GM23248 (cell line): ENCODE measurements around the gene NDE1. TPM values are rescaled to one million over a fixed set of nuclear protein-coding genes. Genes with fewer than 3 reads are reported as not detected.
A peak's percentile ranks its signal among the peaks of the same experiment; 100 is the strongest.
"Not testable (repeated sequence)": the region's sequence is repeated elsewhere in the genome, so short reads cannot be mapped to it uniquely, and the experiment has no call there.

Source experiments
- DNase-seq: peaks from one replicate; pipeline ENCODE4 v3.0.0-alpha.2; 2015
- H2AFZ ChIP-seq: fragments of 200-600 bp; sonication (generic); 2 replicates; pipeline ENCODE4 v1.6.1; 2016; ENCODE audit warnings: antibody characterized with exemption
- H3F3A ChIP-seq: fragments of 200-600 bp; sonication (generic); 2 replicates; pipeline ENCODE4 v1.6.1; 2016; ENCODE audit warnings: mild to moderate bottlenecking, antibody characterized with exemption, mixed run types; ENCODE audit not compliant: insufficient read depth
- H3K27ac ChIP-seq: fragments of 200-600 bp; sonication (generic); 2 replicates; pipeline ENCODE4 v1.5.1; 2016; ENCODE audit warnings: mild to moderate bottlenecking
- H3K27me3 ChIP-seq: fragments of 200-600 bp; sonication (generic); replicated peaks from 2 replicates; pipeline ENCODE4 v1.6.1; 2016; ENCODE audit warnings: mild to moderate bottlenecking; ENCODE audit not compliant: insufficient read depth
- H3K36me3 ChIP-seq: fragments of 200-600 bp; sonication (generic); 2 replicates; pipeline ENCODE4 v1.6.1; 2016; ENCODE audit warnings: low read depth, mild to moderate bottlenecking
- H3K4me1 ChIP-seq: fragments of 200-600 bp; sonication (generic); 2 replicates; pipeline ENCODE4 v1.6.1; 2016; ENCODE audit warnings: mild to moderate bottlenecking; ENCODE audit not compliant: insufficient read depth
- H3K4me2 ChIP-seq: fragments of 200-600 bp; sonication (generic); one replicate; pipeline ENCODE4 v1.6.1; 2016; ENCODE audit warnings: mild to moderate bottlenecking; ENCODE audit not compliant: unreplicated experiment
- H3K4me3 ChIP-seq: fragments of 200-600 bp; sonication (generic); 2 replicates; pipeline ENCODE4 v1.5.1; 2016; ENCODE audit warnings: mild to moderate bottlenecking
- H3K79me2 ChIP-seq: fragments of 200-600 bp; sonication (generic); 2 replicates; pipeline ENCODE4 v1.6.1; 2016; ENCODE audit warnings: mild to moderate bottlenecking; ENCODE audit not compliant: insufficient read depth
- H3K9ac ChIP-seq: fragments of 200-600 bp; sonication (generic); 2 replicates; pipeline ENCODE4 v1.6.1; 2016; ENCODE audit warnings: mild to moderate bottlenecking
- H3K9me2 ChIP-seq: fragments of 200-600 bp; sonication (generic); 2 replicates; pipeline ENCODE4 v1.6.1; 2016; ENCODE audit warnings: mixed run types, mild to moderate bottlenecking, moderate library complexity; ENCODE audit not compliant: insufficient read depth
- H3K9me3 ChIP-seq: fragments of 200-600 bp; sonication (generic); one replicate; pipeline ENCODE4 v1.6.1; 2017; ENCODE audit warnings: low read depth
- H4K20me1 ChIP-seq: fragments of 200-600 bp; sonication (generic); 2 replicates; pipeline ENCODE4 v1.6.0; 2016; ENCODE audit not compliant: insufficient read depth
- EZH2 ChIP-seq: fragments of 200-600 bp; sonication (generic); IDR thresholded peaks from 2 replicates; pipeline ENCODE4 v1.6.1; 2018; ENCODE audit warnings: antibody characterized with exemption, mild to moderate bottlenecking; ENCODE audit not compliant: insufficient read depth, poor library complexity, severe bottlenecking
- EZH2phosphoT487 ChIP-seq: fragments of 200-600 bp; sonication (generic); IDR thresholded peaks from 2 replicates; pipeline ENCODE4 v1.6.1; 2018; ENCODE audit warnings: antibody characterized with exemption, moderate library complexity, mild to moderate bottlenecking, low read depth; ENCODE audit not compliant: insufficient read depth
- WGBS, 2 experiments: methylation state at CpG; one replicate each; pipeline ENCODE4 v1.1.6; 2015 to 2017; ENCODE audit warnings: low lambda C conversion rate in 2 of 2, low coverage in 1 of 2; ENCODE audit errors: missing lambda C conversion rate in 2 of 2; 5-methylcytosine and 5-hydroxymethylcytosine counted together
- in situ Hi-C: fragments of 300-500 bp; cut with MboI; formaldehyde crosslinking; loops from 2 replicates; pipeline ENCODE4 v1.15.0; 2020
- polyA plus RNA-seq: library from polyadenylated mRNA; unstranded; fragments of >200 nt; fragmentation: Nextera tagmentation; extraction: Ambion mirVana; gene quantifications from 2 replicates; pipeline ENCODE4 v1.2.1, GENCODE V29; 2016
- total RNA-seq: library from RNA; depleted of rRNA; stranded (reverse); fragments of >200 nt; shearing (Covaris generic); gene quantifications from 2 replicates; pipeline ENCODE4 v1.2.3, GENCODE V29; 2014

Gene NDE1
- total and polyA plus RNA-seq, 2 experiments from 2014 or later = 31.2 to 37.8 TPM

DNA sequence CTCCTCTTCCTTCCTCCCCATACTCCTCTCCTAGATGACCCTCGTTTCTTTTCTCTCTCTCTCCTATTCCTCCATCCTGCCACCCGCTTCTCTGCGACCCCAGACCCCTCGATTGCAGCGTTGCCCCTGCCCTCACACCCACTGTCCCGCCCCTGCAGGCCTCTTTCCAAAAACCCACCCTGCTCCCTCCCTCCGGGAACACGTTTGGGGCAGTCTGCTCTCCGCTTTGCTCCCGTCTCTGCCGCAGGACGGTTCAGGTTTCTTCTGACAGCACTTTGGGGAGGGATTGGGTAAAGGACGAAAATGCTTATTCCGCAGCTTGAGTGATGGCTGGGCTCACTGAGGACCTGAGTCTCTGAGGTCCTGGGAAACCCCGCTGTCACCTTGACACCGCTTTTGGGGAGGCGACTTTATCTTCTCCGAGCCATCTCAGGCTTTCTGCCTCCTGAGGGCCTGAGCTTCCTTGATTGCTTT lies 690 bp downstream of the NDE1 start:
- 2% methylated on average over 13 to 18 of the region's 18 CpGs for WGBS, 2 experiments
- Histone ChIP-seq H3K27me3 (no peaks in the 10 kb centered on the region), H3K4me2 (peak overlapping the region; percentile 86), H3K4me1 (peaks cover 27% of the 10 kb centered on the region), H3K9ac (peak overlapping the region; percentile 94), H3K36me3 (no peaks in the 10 kb centered on the region), H3K4me3 (peak overlapping the region; percentile 91), H3K79me2 (peaks cover 54% of the 10 kb centered on the region), H3F3A (peaks cover 25% of the 10 kb centered on the region), H3K9me2 (no peaks in the 10 kb centered on the region), H3K27ac (peak overlapping the region; percentile 69), H2AFZ (peak overlapping the region; percentile 73), H4K20me1 (0 out of 2 replicates have a peak, but pooled peaks cover 6% of the 10 kb centered on the region), H3K9me3 (no peaks in the 10 kb centered on the region)
- DNase-seq = peak; percentile 65
- TF ChIP-seq EZH2phosphoT487 (no peak), EZH2 (no peak)
- in situ Hi-C loops = no loop called here

- TF ChIP-seq EZH2 = no peak
- no peak for TF ChIP-seq EZH2phosphoT487
- H3K27ac ChIP-seq = peak overlapping the region; percentile 69; the same call in 1 of the 2 replicates
Measured at GRCh38 chr16:15652293-15653001, 2.4 kb downstream of the NDE1 start.

GRCh38 chr16:15653227-15653626 lies 3.2 kb downstream of the NDE1 start:
- H3K9ac ChIP-seq = peak overlapping the region; percentile 51
- no peak for TF ChIP-seq EZH2phosphoT487
- TF ChIP-seq EZH2 = no peak
- H3K4me3 ChIP-seq = peak overlapping the region; percentile 66
- H3K4me2 ChIP-seq = peak overlapping the region; percentile 64
- peak; percentile 93 for DNase-seq
- in situ Hi-C loops = no loop called here
- peaks cover 27% of the 10 kb centered on the region for H3K4me1 ChIP-seq
- H3K79me2 ChIP-seq = peaks cover 77% of the 10 kb centered on the region
- no peak overlapping the region for H2AFZ ChIP-seq
- 0 to 1% methylated on average over 4 of the region's 4 CpGs for WGBS, 2 experiments
- no peaks in the 10 kb centered on the region; the same call in 1 of the 2 replicates for H3K36me3 ChIP-seq
- no peaks in the 10 kb centered on the region for H3K9me3 ChIP-seq
- H3F3A ChIP-seq = peaks cover 24% of the 10 kb centered on the region
- no peaks in the 10 kb centered on the region for H3K27me3 ChIP-seq
- no peaks in the 10 kb centered on the region for H3K9me2 ChIP-seq
- H4K20me1 ChIP-seq = 0 out of 2 replicates have a peak, but pooled peaks cover 6% of the 10 kb centered on the region
- peak overlapping the region; percentile 69 for H3K27ac ChIP-seq

More at GRCh38 chr16:15652293-15653001, 2.4 kb downstream of the NDE1 start:
- Histone ChIP-seq H3K79me2 (peaks cover 70% of the 10 kb centered on the region), H3K9ac (peak overlapping the region; percentile 51; the same call in 1 of the 2 replicates), H3K9me3 (no peaks in the 10 kb centered on the region), H3K4me2 (no peak overlapping the region), H3K9me2 (no peaks in the 10 kb centered on the region), H3K4me1 (peaks cover 27% of the 10 kb centered on the region), H2AFZ (no peak overlapping the region), H3K27me3 (no peaks in the 10 kb centered on the region), H3F3A (peaks cover 24% of the 10 kb centered on the region), H3K4me3 (peak overlapping the region; percentile 66; the same call in 1 of the 2 replicates), H3K36me3 (no peaks in the 10 kb centered on the region; the same call in 1 of the 2 replicates), H4K20me1 (0 out of 2 replicates have a peak, but pooled peaks cover 6% of the 10 kb centered on the region)
- in situ Hi-C loops = no loop called here
- DNase-seq = no peak
- WGBS, 2 experiments = 73 to 76% methylated on average over 14 of the region's 14 CpGs

DNA sequence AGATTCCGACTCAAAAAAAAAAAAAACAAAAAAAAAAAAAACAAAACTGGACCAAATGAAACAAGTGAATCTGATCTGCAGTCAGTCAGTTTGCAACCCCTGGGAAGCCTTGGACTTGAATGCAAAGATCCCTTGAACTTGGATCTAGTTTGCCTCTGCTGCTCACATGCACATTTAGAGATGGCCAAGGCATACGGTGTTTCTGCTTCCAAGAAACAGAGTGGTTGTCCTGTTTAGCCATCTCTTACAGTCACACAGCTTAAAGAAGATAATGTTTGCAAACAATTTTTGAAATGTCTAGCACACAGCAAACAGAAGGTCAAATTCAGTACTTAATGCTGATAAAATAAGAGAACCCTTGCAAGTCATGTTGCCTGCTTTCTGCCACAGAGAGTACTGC lies 4.5 kb downstream of the NDE1 start:
- Histone ChIP-seq H3K27me3 (no peaks in the 10 kb centered on the region), H3K4me2 (no peak overlapping the region), H3K9ac (no peak overlapping the region), H3K9me3 (no peaks in the 10 kb centered on the region), H3K9me2 (no peaks in the 10 kb centered on the region), H2AFZ (no peak overlapping the region), H3K4me1 (peaks cover 25% of the 10 kb centered on the region), H3K27ac (no peak overlapping the region), H3K4me3 (no peak overlapping the region), H3K79me2 (peaks cover 91% of the 10 kb centered on the region), H3K36me3 (no peaks in the 10 kb centered on the region; the same call in 1 of the 2 replicates), H4K20me1 (0 out of 2 replicates have a peak, but pooled peaks cover 6% of the 10 kb centered on the region), H3F3A (peaks cover 24% of the 10 kb centered on the region)
- no peak for TF ChIP-seq EZH2
- no peak for TF ChIP-seq EZH2phosphoT487
- in situ Hi-C loops = no loop called here
- WGBS, 2 experiments = 79 to 82% methylated on average over 2 of the region's 2 CpGs
- no peak for DNase-seq

- H4K20me1 ChIP-seq, H3K4me2 ChIP-seq, H3K27ac ChIP-seq, H3K9me2 ChIP-seq, in situ Hi-C loops, DNase-seq, H3K36me3 ChIP-seq, H3K27me3 ChIP-seq, H2AFZ ChIP-seq, H3K9ac ChIP-seq, H3K4me3 ChIP-seq, H3K9me3 ChIP-seq: not testable (repeated sequence)
- peaks cover 97% of the 10 kb centered on the region for H3K79me2 ChIP-seq
- H3F3A ChIP-seq = peaks cover 24% of the 10 kb centered on the region
- 94 to 100% methylated on average over 3 to 4 of the region's 6 CpGs for WGBS, 2 experiments
- peaks cover 25% of the 10 kb centered on the region for H3K4me1 ChIP-seq
Measured at GRCh38 chr16:15655561-15655960, 5.5 kb downstream of the NDE1 start.
